HFF-Myc (cell line): ENCODE results near the gene KLRC3.
"Not testable (repeated sequence)": the region's sequence is repeated elsewhere in the genome, so short reads cannot be mapped to it uniquely, and the experiment has no call there.

Source experiments
- DNase-seq: peaks from one replicate; pipeline ENCODE4 v3.0.0-alpha.2; 2011; ENCODE audit warnings: low read depth; ENCODE audit errors: extremely low read depth
- H3K4me3 ChIP-seq: replicated peaks from 2 replicates; pipeline ENCODE4 v1.5.1; 2011; ENCODE audit warnings: low read depth, mild to moderate bottlenecking, control low read depth, low read length
- CTCF ChIP-seq: IDR thresholded peaks from 2 replicates; pipeline ENCODE4 v1.5.1; 2012; ENCODE audit warnings: mild to moderate bottlenecking, low read depth, low read length, control low read depth; ENCODE audit errors: missing control alignments

Gene KLRC3

DNA sequence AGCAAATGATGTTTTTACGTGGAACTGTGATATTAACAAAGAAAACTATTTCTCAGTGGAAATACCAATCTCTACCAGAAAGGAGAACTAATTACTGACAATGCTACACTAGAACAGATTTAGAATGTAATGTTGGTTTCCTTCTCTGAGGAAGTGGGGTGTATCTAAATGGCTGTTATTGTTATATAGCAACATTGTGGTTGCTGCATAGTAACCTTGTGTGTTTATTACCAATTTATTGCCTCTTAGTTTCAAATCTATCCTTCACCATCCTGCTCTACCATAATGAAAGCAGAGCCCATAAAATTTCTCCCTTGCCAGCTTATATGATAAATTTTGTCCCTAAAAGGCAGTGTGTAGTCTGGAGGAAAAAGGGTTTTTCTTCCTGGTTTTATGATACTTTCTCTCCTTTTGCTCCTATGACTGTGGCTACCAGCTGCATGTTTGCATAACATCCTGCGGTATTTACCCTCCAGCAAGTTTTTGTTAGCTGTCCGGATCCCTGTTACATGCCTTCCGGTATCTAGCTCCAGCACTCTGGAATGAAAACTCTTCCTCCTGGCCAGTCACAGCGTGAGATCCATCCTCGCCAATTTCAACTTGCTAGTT is 24.9 kb downstream of the KLRC3 start:
- no peak for TF ChIP-seq CTCF
- DNase-seq = peak; percentile 79
- H3K4me3 ChIP-seq = no peak overlapping the region

- DNase-seq, H3K4me3 ChIP-seq: not testable (repeated sequence)
These were observed 25.8 kb downstream of the KLRC3 start for GRCh38 chr12:10394531-10395152.

DNA sequence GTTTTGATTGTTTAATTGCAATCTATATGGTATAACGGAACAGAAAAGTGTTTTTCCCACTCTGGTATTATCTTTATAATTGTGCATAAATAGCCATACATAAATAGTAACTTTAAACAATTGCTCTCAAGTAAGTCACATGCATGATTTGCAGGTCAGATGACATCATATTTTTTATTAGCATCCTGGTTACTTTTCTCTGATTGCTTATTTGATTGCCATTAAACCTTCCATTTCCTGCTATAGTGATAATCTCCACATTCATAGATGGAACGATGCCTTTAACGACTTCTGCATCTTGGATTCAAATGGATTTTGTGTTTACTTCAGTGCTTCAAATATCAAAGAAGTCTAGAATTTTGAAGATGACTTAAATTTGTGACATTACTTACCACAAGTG is 27.1 kb downstream of the KLRC3 start:
- no peak overlapping the region for H3K4me3 ChIP-seq
- no peak for DNase-seq
- TF ChIP-seq CTCF = no peak

- peak; percentile 54 for DNase-seq
- H3K4me3 ChIP-seq = no peak overlapping the region
- no peak for TF ChIP-seq CTCF
These were observed 27.9 kb downstream of the KLRC3 start for GRCh38 chr12:10392394-10392930.

- DNase-seq, H3K4me3 ChIP-seq: not testable (repeated sequence)
These were observed 29.4 kb downstream of the KLRC3 start for GRCh38 chr12:10390991-10391390.

GRCh38 chr12:10389904-10390303 is 30.5 kb downstream of the KLRC3 start, which contains the start of gene KLRK1:
KLRK1 (minus strand) TSS chr12:10390041; CDS start chr12:10388810, 1,231 bp downstream.
- no peak for DNase-seq
- H3K4me3 ChIP-seq = no peak within 1 kb of the TSS
- TF ChIP-seq CTCF = no peak

- DNase-seq = no peak
- H3K4me3 ChIP-seq = no peak overlapping the region
- no peak for TF ChIP-seq CTCF
These were observed 31.6 kb downstream of the KLRC3 start for GRCh38 chr12:10388624-10389413.

DNA sequence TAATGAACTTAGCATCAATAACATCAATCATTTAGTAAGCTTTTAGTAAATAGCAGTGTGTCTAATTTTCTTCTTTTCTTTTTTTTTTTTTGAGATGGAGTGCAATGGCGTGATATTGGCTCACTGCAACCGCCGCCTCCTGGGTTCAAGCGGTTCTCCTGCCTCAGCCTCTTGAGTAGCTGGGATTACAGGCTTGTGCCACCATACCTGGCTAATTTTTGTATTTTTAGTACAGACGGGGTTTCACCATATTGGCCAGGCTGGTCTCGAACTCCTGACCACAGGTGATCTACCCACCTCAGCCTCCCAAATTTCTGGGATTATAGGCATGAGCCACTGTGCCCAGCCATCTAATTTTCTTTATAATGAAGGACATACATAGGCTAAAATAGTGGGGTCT is 32.9 kb downstream of the KLRC3 start:
- DNase-seq, H3K4me3 ChIP-seq: not testable (repeated sequence)
